Measurements from ENCODE around the gene MOCS3.

Gene MOCS3

DNA sequence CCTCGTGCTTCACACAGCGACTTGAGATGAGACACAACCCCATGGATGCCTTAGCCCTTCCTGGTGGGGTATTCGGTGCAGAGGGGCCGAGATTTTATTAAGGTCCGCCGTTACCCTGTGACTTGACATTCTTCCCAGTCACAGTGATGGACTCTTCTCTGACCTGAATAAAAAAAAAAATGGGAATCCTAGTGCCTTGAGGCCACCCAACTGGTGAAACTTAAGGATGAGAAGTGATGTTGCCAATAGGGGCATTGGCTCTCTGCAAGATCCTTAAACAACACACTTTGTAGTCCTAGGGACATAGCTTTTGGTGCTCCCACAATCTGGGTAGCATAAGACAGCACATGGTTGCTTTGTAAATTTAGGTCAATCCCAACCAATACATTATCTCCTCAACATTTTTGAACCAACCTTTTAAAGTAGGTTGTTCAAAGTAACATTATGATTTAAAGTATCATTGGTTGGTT lies 26.6 kb upstream of the MOCS3 start:
- DNase-seq (ENCODE audit: low read depth) = no peak
- TF ChIP-seq CTCF (IDR thresholded peaks at IDR 0.05; ENCODE audit: low read depth, low read length, missing control alignments) = no peak
- H3K4me3 ChIP-seq (ENCODE audit: low read depth, low read length) = peak overlapping the region; percentile 94

DNA sequence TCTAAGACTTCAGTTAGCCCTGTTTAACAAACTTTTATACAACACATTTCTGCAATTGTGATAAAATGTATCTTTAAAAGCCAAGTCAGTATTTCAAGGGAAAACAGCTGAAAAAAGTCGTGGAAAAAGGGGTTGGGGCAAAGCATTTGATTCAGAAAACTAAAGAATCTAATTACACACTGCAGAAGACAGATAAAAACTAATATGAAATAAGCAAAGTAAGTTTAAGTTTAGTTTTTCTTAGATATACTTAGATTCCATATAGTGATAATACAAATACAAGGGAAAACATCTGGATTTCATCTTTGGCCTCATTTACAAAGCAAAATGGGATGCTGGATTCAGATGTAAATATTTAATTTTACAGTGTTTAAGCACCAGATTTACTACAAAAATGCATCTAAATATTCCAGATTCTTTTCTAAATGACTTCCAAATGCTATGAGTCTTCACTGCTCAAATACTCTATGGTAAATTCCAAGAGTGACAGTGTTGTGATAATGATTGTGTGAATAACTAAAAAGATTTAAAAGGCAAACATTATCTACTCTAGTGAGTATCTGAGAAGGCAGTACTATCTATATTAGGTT lies 25.8 kb upstream of the MOCS3 start:
- no peak for DNase-seq (ENCODE audit: low read depth)
- H3K4me3 ChIP-seq (ENCODE audit: low read depth, low read length) = no peak overlapping the region
- TF ChIP-seq CTCF (IDR thresholded peaks at IDR 0.05; ENCODE audit: low read depth, low read length, missing control alignments) = no peak

DNA sequence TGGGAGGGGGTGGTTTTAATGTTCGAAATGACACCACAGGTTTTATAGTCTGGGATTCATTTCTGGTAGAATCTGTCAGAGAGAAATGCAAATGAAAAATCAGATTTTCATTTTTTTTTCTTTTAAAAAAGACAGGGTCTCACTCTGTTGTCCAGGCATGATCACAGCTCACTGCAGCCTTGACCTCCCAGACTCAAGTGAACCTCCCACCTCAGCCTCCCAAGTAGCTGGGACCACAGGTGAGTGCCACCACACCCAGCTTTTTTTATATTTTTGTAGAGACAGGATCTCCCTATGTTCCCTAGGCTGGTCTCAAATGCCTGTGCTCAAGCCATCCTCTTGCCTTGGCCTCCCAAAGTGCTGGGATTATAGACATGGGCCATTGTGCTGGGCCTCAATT lies 25.0 kb upstream of the MOCS3 start:
- no peak overlapping the region for H3K4me3 ChIP-seq (ENCODE audit: low read depth, low read length)
- no peak for TF ChIP-seq CTCF (IDR thresholded peaks at IDR 0.05; ENCODE audit: low read depth, low read length, missing control alignments)
- no peak for DNase-seq (ENCODE audit: low read depth)

- H3K4me3 ChIP-seq (ENCODE audit: low read depth, low read length) = no peak overlapping the region
- no peak for DNase-seq (ENCODE audit: low read depth)
- TF ChIP-seq CTCF (IDR thresholded peaks at IDR 0.05; ENCODE audit: low read depth, low read length, missing control alignments) = no peak
Measured at GRCh38 chr20:50943069-50943468, 15.5 kb upstream of the MOCS3 start.

GRCh38 chr20:50948132-50948785 lies 10.4 kb upstream of the MOCS3 start:
- no peak for DNase-seq (ENCODE audit: low read depth)
- H3K4me3 ChIP-seq (ENCODE audit: low read depth, low read length) = no peak overlapping the region
- TF ChIP-seq CTCF (IDR thresholded peaks at IDR 0.05; ENCODE audit: low read depth, low read length, missing control alignments) = no peak

DNA sequence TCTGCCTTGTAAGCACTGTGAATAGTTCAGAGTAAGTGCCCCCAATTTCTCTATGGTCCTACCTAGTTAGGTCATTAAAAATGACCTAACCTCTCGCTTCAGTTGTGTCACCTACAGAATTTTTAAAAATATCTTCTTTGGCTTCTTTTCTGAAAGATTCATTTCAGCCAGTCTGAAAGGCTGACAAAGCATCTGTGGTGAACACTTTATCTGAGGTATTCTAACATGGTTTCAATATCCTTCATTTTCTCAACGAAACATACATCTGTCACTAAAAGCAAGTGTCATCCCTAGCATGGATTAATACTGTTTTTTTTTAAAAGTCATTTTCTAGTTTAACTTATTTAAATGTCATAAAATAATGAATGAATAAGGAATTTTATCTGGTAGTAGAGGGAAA lies 5.4 kb upstream of the MOCS3 start:
- no peak overlapping the region for H3K4me3 ChIP-seq (ENCODE audit: low read depth, low read length)

More for the DNA sequence above, 5.4 kb upstream of the MOCS3 start:
- no peak for TF ChIP-seq CTCF (IDR thresholded peaks at IDR 0.05; ENCODE audit: low read depth, low read length, missing control alignments)
- no peak for DNase-seq (ENCODE audit: low read depth)

Measured in GM12864 (cell line).